ENCODE data around the gene SCGB3A1. TPM values are rescaled to one million over a fixed set of nuclear protein-coding genes. Genes with fewer than 3 reads are reported as not detected.
A peak's percentile ranks its signal among the peaks of the same experiment; 100 is the strongest.

The SCGB3A1 gene
- total and polyA plus RNA-seq, 9 of the 15 experiments (the other 6 are each of a cell fraction or from before 2014, with no cell fraction given) = 0.33 TPM; not detected in 8

GRCh38 chr5:180548563-180548962 is 42.7 kb downstream of the SCGB3A1 start (continued):
- no peak for TF ChIP-seq REST (IDR thresholded peaks at IDR 0.05; ENCODE audit: borderline replicate concordance)
- TF ChIP-seq REST (CRISPR knock-in tag; IDR thresholded peaks at IDR 0.05; ENCODE audit: low read depth) = no peak
- no peak for TF ChIP-seq CXXC5 (CRISPR knock-in tag; IDR thresholded peaks at IDR 0.05)
- TF ChIP-seq TCF7L2 (IDR thresholded peaks at IDR 0.05; ENCODE audit: low read depth, low read length) = no peak
- TF ChIP-seq ZNF668 (CRISPR knock-in tag; IDR thresholded peaks at IDR 0.05) = no peak
- TF ChIP-seq HCFC1 (IDR thresholded peaks at IDR 0.05; ENCODE audit: low read depth, low read length) = no peak
- peak; percentile 57; the same call in 1 of the 2 replicates for TF ChIP-seq CTBP1 (IDR thresholded peaks at IDR 0.05; ENCODE audit: borderline replicate concordance)
- no peak for TF ChIP-seq ZNF184 (CRISPR knock-in tag; IDR thresholded peaks at IDR 0.05)
- TF ChIP-seq KLF6 (CRISPR knock-in tag; IDR thresholded peaks at IDR 0.05; ENCODE audit: borderline replicate concordance) = no peak
- no peak for TF ChIP-seq PHB2 (IDR thresholded peaks at IDR 0.05; ENCODE audit: low read depth)
- TF ChIP-seq ZNF785 (CRISPR knock-in tag; IDR thresholded peaks at IDR 0.05) = no peak
- TF ChIP-seq ZNF134 (CRISPR knock-in tag; conservative IDR thresholded peaks at IDR 0.05) = no peak
- TF ChIP-seq CBX8 (IDR thresholded peaks at IDR 0.05; ENCODE audit: borderline replicate concordance, extremely low read depth, low read depth, low read length, poor library complexity, severe bottlenecking) = no peak
- peak; percentile 65 for TF ChIP-seq MEIS2 (IDR thresholded peaks at IDR 0.05; ENCODE audit: partially characterized antibody)
- no peak for TF ChIP-seq UBTF (IDR thresholded peaks at IDR 0.05; ENCODE audit: borderline replicate concordance in 1 of 2, low read depth in 2 of 2, low read length in 2 of 2)
- TF ChIP-seq NFIC (IDR thresholded peaks at IDR 0.05) = no peak
- no peak for TF ChIP-seq ZNF395 (CRISPR knock-in tag; IDR thresholded peaks at IDR 0.05)
